Measurements from ENCODE around the gene PERP. TPM values are rescaled to one million over a fixed set of nuclear protein-coding genes. Genes with fewer than 3 reads are reported as not detected.
"Not testable (repeated sequence)": the region's sequence is repeated elsewhere in the genome, so short reads cannot be mapped to it uniquely, and the experiment has no call there.

The PERP gene
- total RNA-seq, 2 donors from 2014 or later: 1.3 to 2.0 TPM

DNA sequence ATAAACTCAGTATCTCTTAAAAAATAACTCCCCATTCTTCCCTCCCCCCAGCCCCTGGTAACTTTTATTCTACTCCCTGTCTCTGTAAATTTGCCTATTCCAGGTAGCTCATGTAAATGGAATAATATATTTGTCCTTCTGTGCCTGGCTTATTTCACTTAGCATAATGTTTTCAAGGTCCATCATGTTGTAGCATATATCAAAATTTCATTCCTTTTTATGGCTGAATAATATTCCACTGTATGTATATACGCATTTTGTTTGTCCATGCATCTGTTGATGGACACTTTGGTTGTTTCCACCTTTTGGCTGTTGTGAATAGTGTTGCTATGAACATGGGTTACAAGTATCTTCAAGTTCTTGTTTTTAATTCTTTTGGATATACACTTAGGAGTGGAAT, 13.0 kb downstream of the PERP start:
- peaks cover 20 to 26% of the 10 kb centered on the region in 2 donors for H3K27me3 Mint-ChIP-seq
- H3K4me3 Mint-ChIP-seq: no peak overlapping the region
- no peaks in the 10 kb centered on the region for H3K9me3 Mint-ChIP-seq
- ATAC-seq (no peak), DNase-seq (ENCODE audit: low spot score) (no peak)
- no peaks in the 10 kb centered on the region for H3K4me1 Mint-ChIP-seq (ENCODE audit: low read depth in 2 of 2)
- peaks cover 6% of the 10 kb centered on the region for H3K36me3 Mint-ChIP-seq
- H3K27ac Mint-ChIP-seq: no peak overlapping the region

DNA sequence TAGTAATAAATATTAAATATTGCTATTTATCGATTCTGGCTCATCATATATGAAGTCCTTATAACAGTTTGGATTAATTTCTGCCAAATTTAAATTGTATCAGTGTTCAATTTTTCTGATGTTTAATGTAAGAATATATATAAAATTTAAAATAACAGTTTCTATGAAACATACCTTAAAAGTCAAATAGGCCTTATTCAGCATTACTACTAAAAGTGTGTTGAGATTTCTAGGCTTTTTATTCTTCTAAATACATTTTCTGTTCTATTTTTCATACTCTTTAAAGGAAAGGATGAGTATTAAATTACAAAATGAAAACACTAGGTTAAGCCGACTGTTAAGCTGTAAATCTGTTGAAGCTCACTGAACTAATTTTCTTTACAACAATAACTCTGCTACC, 13.6 kb downstream of the PERP start:
- ATAC-seq: no peak
- peaks cover 18 to 26% of the 10 kb centered on the region in 2 donors for H3K27me3 Mint-ChIP-seq
- no peak overlapping the region for H3K4me3 Mint-ChIP-seq

DNA sequence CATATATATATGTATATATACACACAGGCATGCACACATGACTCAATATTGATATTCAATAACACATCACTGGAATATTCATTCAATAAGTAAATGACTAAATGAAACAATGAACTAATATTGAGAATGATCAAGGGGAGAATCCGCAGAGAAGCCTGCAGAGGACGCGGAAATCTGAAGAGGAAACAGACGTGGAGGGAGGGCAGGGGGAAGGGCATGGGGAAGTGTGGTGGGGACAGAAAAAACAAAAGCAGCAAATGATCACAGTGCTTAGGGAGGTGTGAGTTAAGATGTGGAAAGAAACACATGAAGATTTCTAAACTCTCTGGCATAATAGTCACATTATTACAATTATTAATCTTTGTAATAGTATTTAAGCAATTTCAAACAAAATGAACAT, 14.5 kb downstream of the PERP start:
- no peaks in the 10 kb centered on the region for H3K4me1 Mint-ChIP-seq (ENCODE audit: low read depth in 2 of 2)
- H3K36me3 Mint-ChIP-seq: peaks cover under 1% of the 10 kb centered on the region
- no peaks in the 10 kb centered on the region for H3K9me3 Mint-ChIP-seq
- H3K27me3 Mint-ChIP-seq: peaks cover 18 to 24% of the 10 kb centered on the region in 2 donors
- ATAC-seq (no peak), DNase-seq (ENCODE audit: low spot score) (no peak)
- no peak overlapping the region for H3K4me3 Mint-ChIP-seq
- no peak overlapping the region for H3K27ac Mint-ChIP-seq

More for the DNA sequence above, 13.6 kb downstream of the PERP start:
- Mint-ChIP-seq H3K36me3 (peaks cover 6% of the 10 kb centered on the region), H3K4me1 (ENCODE audit: low read depth in 2 of 2) (no peaks in the 10 kb centered on the region), H3K9me3 (no peaks in the 10 kb centered on the region), H3K27ac (no peak overlapping the region)
- DNase-seq (ENCODE audit: low spot score): no peak

DNA sequence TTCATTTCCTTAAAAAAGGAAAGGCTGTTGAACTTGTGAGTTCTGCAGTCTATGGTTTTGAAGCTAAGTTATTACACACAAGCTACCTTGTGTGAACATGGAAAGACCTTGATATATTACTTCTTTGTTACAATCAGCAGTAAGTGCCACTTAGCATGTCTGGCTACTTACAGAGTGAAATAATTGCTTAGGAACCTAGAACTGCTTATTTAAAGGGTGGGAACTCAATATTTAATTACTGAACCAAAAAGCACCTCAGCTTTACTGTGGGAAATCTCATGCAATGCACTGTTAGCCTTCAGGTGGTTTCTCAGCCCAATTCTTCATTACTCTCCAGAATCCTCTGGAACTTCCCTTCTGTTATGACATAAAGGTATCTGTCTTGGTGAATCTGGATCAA, 17.9 kb downstream of the PERP start:
- ATAC-seq (no peak), DNase-seq (ENCODE audit: low spot score) (no peak)
- Mint-ChIP-seq H3K27ac (no peak overlapping the region), H3K27me3 (peaks cover 17 to 26% of the 10 kb centered on the region in 2 donors), H3K9me3 (no peaks in the 10 kb centered on the region), H3K4me1 (ENCODE audit: low read depth in 2 of 2) (no peaks in the 10 kb centered on the region), H3K4me3 (no peak overlapping the region), H3K36me3 (no peaks in the 10 kb centered on the region)

DNA sequence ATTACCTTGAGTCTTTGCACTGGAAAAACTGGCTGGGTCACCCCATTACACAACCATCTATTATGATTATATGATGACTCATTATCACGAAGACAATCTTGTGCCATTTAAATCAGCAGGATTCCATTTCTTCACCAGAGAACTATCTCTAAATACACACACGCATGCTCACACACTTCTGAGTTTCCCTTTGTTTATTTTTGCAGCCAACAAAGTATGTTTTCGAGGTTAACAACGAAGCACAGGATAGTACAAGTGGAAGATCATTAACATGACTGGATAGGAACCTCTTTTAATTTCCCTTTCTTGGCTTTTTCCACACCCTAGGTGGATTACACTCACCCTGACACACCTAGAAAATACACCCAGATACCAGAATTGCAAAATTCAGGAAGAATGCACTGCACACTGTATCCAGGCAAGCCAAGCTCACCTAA, 18.9 kb downstream of the PERP start:
- H3K27me3 Mint-ChIP-seq: peaks cover 17 to 25% of the 10 kb centered on the region in 2 donors
- no peak overlapping the region for H3K27ac Mint-ChIP-seq
- DNase-seq (ENCODE audit: low spot score) (no peak), ATAC-seq (no peak)
- no peaks in the 10 kb centered on the region for H3K36me3 Mint-ChIP-seq
- H3K4me1 Mint-ChIP-seq (ENCODE audit: low read depth in 2 of 2): no peaks in the 10 kb centered on the region
- H3K9me3 Mint-ChIP-seq: no peaks in the 10 kb centered on the region
- no peak overlapping the region for H3K4me3 Mint-ChIP-seq

DNA sequence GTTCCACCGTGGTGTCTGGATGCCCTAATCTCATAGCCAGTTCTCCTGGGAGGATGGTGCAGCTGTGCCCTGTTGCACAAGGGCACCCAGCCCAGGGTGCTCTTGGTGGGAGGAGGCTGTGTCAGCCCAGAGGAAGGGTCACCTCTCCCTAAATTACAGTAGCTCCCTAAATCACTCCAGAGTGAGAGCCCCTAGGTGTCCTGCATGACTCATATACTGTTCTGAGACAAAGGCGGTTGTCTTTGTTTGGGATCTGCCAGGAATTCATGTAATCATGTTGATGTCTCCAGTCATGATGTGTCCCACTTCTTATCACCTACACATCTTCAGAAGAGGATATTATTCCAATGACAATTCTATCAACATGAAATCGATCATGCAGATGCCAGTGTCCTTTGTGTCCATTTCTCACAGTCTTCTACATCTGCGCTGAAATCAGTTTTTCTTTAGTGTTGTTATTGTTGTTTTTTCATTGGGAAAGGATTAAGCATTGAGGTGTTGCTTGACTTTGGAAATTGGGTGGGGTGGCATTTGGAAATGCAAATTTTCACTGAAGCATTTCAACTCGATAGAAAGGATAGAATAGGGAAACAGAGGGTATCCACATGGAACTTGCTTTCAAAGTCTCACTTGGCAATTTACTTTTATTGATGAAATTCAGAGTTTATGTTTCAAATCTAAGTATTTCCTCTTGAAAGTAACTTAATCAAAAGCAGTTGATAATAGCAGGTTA, 19.5 kb downstream of the PERP start:
- ATAC-seq (peak in 1 of 2 donors; percentile 48), DNase-seq (ENCODE audit: low spot score) (no peak)
- H3K36me3 Mint-ChIP-seq: no peaks in the 10 kb centered on the region
- no peaks in the 10 kb centered on the region for H3K9me3 Mint-ChIP-seq
- H3K4me3 Mint-ChIP-seq: no peak overlapping the region
- H3K27me3 Mint-ChIP-seq: peaks cover 17 to 26% of the 10 kb centered on the region in 2 donors
- no peak overlapping the region for H3K27ac Mint-ChIP-seq
- H3K4me1 Mint-ChIP-seq (ENCODE audit: low read depth in 2 of 2): no peaks in the 10 kb centered on the region

DNA sequence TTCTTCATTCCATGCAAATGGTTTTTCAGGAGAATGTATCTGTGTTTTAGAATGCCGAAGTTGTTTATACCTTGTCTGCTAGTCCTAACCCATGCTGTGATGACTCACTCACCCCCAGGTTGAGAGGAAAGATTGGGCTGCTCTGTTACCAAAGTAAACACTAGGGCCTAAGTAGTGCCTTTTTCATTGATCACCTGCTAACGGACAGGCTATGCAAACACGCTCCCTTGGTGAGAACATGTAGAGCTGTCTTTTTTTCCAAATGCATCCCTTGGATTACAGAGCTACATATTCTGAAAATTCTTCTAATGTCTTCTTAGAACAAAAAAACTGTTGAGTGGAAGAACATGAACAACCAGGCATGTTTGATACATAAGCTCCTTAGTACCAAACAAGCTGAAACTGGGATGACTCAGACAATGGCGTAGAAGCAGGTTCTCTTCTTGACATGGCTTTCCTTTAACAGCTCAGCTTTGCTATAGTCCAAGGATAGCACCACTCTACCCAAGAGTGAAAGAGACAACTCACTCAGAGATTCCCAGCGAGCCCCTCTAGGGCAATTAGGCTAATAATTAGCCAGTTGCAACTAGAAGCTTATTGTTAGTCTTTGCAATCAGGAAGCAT, 20.5 kb downstream of the PERP start:
- DNase-seq (ENCODE audit: low spot score): no peak
- Mint-ChIP-seq H3K4me3 (no peak overlapping the region), H3K9me3 (no peaks in the 10 kb centered on the region), H3K27ac (no peak overlapping the region), H3K36me3 (no peaks in the 10 kb centered on the region), H3K27me3 (peaks cover 18 to 25% of the 10 kb centered on the region in 2 donors), H3K4me1 (ENCODE audit: low read depth in 2 of 2) (no peaks in the 10 kb centered on the region)
- ATAC-seq: peak in 1 of 2 donors; percentile 45

DNA sequence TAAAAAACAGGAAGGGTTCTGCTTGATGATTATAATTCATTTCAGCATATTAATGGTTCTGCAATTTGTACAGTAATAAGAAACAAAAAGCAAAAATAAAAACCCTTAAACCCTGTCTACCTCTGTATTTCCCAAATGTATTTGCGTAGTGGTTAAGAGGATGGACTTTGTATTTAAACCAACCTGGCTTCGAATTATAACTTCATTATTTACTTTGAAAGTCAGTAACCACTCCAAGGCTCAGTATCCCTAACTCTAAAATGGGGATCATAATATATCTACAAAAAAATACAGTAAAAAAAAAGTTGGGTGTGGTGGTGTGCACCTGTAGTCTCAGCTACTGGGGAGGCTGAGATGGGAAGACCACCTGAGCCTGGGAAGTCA, 21.4 kb downstream of the PERP start:
- Mint-ChIP-seq H3K9me3 (no peaks in the 10 kb centered on the region), H3K4me3 (no peak overlapping the region), H3K4me1 (ENCODE audit: low read depth in 2 of 2) (no peaks in the 10 kb centered on the region), H3K27me3 (peaks cover 20 to 24% of the 10 kb centered on the region in 2 donors), H3K36me3 (no peaks in the 10 kb centered on the region), H3K27ac (no peak overlapping the region)
- ATAC-seq (no peak), DNase-seq (ENCODE audit: low spot score) (no peak)

DNA sequence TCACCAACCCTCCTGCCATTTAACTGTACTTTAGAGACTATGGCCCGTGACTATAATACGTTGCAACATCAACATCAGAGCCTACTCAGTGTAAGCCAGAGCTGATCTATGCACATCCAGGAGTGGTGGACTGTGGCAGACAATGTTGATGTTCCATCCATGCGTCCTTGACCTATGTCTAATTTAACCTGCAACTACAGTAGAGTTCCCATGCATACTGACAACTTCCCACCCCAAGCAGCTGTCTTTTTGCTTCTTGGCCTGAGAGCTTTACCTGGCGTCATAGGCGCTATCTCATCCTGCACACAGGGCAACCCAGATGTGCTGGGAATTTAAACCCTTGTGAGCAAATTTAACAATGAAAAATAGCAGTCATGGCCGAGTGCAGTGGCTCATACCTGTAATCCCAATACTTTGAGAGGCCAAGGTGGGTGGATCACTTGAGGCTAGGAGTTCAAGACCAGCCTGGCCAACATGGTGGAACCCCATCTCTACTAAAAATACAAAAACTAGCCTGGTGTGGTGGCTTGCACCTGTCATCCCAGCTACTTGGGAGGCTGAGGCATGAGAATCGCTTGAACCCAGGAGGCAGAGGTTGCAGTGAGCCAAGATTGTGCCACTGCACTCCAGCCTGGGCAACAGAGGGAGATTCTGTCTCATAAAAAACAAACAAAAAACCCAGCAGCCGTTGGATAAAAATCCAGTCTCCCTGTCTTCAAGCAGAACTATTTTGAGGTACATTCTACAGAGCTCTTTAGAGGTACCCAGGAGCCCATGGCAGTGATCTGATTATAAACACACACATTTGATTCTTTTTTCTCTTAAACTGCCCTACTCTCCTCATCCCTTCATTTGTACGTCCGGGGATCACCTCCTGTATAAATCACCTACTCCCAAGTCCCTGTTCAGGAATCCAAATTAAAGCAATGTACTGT, 22.0 kb downstream of the PERP start:
- no peaks in the 10 kb centered on the region for H3K9me3 Mint-ChIP-seq
- no peaks in the 10 kb centered on the region for H3K36me3 Mint-ChIP-seq
- DNase-seq (ENCODE audit: low spot score) (no peak), ATAC-seq (no peak)
- no peaks in the 10 kb centered on the region for H3K4me1 Mint-ChIP-seq (ENCODE audit: low read depth in 2 of 2)
- H3K27me3 Mint-ChIP-seq: peaks cover 25 to 27% of the 10 kb centered on the region in 2 donors
- H3K4me3 Mint-ChIP-seq: no peak overlapping the region
- H3K27ac Mint-ChIP-seq: no peak overlapping the region

DNA sequence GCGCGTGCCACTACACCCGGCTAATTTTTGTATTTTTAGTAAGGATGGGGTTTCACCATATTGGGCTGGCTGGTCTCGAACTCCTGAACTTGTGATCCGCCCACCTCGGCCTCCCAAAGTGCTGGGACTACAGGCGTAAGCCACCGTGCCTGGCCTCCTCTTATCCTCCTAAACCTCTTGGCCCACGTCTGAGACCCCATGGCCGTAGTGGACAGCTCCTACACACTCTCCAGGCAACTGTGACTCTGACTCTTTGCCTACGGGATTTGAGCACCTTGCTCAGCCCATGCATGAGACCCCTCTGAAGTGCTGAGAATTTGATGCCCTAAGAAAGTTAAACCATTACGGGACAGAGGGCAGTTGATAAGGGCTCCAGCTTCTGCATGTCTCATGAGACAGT, 25.0 kb downstream of the PERP start:
- Mint-ChIP-seq H3K4me3 (no peak overlapping the region), H3K27me3 (peaks cover 37 to 46% of the 10 kb centered on the region in 2 donors), H3K9me3 (no peaks in the 10 kb centered on the region), H3K27ac (no peak overlapping the region), H3K4me1 (ENCODE audit: low read depth in 2 of 2) (no peaks in the 10 kb centered on the region), H3K36me3 (no peaks in the 10 kb centered on the region)
- DNase-seq (ENCODE audit: low spot score) (no peak), ATAC-seq (no peak)

DNA sequence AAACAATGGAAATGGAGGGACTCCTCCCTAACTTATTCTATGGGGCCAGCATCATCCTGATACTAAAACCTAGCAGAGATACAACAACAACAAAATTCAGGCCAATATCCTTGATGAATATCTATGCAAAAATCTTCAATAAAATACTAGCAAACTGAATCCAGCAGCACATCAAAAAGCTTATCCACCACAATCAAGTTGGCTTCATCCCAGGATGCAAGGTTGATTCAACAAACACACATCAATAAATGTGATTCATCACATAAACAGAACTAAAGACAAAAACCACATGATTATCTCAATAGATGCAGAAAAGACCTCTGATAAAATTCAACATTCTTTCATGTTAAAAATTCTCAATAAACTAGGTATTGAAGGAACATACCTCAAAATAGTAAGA, 27.7 kb downstream of the PERP start:
- not testable (repeated sequence) for H3K4me1 Mint-ChIP-seq (ENCODE audit: low read depth in 2 of 2); H3K36me3 Mint-ChIP-seq; H3K27ac Mint-ChIP-seq

DNA sequence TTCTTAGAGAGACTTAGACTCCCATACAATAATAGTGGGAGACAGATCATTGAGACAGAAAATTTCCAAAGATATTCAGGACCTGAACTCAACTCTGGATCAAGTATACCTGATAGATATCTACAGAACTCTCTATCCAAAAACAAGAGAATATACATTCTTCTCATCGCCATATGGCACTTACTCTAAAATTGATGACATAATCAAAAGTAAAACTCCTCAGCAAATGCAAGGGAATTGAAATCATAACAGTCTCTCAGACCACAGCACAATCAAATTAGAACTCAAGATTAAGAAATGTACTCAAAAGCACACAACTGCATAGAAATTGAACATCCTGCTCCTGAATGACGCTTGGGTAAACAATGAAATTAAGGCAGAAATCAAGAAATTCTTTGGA, 28.7 kb downstream of the PERP start:
- Mint-ChIP-seq H3K27ac (no peak overlapping the region), H3K36me3 (peaks cover 4% of the 10 kb centered on the region), H3K4me3 (no peak overlapping the region)

More for the DNA sequence above, 27.7 kb downstream of the PERP start:
- H3K27me3 Mint-ChIP-seq: peaks cover 34 to 57% of the 10 kb centered on the region in 2 donors
- not testable (repeated sequence) for H3K9me3 Mint-ChIP-seq; H3K4me3 Mint-ChIP-seq; DNase-seq (ENCODE audit: low spot score); ATAC-seq

DNA sequence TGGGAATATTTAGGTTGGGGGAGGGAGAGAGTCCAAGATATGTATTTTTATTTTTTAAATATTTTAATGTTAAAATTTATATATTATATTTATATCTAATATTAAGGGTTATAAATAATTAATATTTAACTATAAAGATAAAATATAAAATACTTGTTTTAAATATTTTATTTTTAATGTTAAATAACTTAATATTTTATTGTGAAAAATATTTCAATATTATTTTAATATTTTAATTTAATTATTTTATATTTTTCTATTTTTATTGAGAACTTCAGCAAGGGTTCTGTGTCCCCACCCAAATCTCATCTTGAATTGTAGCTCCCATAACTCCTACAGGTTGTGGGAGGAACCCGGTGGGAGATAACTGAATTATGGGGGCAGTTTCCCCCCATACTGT, 34.0 kb downstream of the PERP start:
- Mint-ChIP-seq H3K27ac (no peak overlapping the region), H3K4me1 (ENCODE audit: low read depth in 2 of 2) (no peaks in the 10 kb centered on the region), H3K9me3 (no peaks in the 10 kb centered on the region), H3K27me3 (peaks cover 25 to 29% of the 10 kb centered on the region in 2 donors), H3K4me3 (no peak overlapping the region), H3K36me3 (peaks cover 4% of the 10 kb centered on the region)
- no peak for ATAC-seq
- no peak for DNase-seq (ENCODE audit: low spot score)

More for the DNA sequence above, 28.7 kb downstream of the PERP start:
- Mint-ChIP-seq H3K9me3 (no peaks in the 10 kb centered on the region), H3K4me1 (ENCODE audit: low read depth in 2 of 2) (no peaks in the 10 kb centered on the region), H3K27me3 (peaks cover 38 to 64% of the 10 kb centered on the region in 2 donors)
- ATAC-seq (no peak), DNase-seq (ENCODE audit: low spot score) (no peak)

DNA sequence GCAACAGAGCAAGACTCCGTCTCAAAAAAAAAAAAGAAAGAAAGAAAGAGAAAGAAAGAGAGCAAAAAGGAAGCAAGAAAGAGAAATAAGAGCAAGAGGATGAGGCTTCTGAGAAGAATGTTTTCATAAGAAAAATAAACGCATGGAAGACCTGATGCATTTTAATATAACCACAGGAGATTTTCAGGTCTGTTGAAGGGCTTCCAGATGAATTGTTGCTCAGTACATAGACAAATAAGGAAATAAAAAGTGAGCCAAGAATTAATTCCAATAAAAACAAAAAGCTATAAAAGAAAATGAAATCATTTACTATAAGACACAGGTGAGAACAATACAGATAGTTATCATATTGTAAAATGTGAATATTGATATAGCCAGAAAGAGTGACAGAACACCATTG, 43.5 kb downstream of the PERP start:
- Mint-ChIP-seq H3K27me3 (peaks cover 24 to 30% of the 10 kb centered on the region in 2 donors), H3K36me3 (no peaks in the 10 kb centered on the region), H3K9me3 (no peaks in the 10 kb centered on the region), H3K4me3 (no peak overlapping the region), H3K27ac (no peak overlapping the region), H3K4me1 (ENCODE audit: low read depth in 2 of 2) (no peaks in the 10 kb centered on the region)
- DNase-seq (ENCODE audit: low spot score) (no peak), ATAC-seq (no peak)

Data from natural killer cell treated with Interleukin-12 subunit alpha and Interleukin-12 subunit beta and Interleukin-15 and Interleukin-18, amount 100 ng/mL, for 72 hours (primary cell).